OCI-LY1 (cell line): Measurements from ENCODE around the gene CPEB1.

Experiments used
- H2AFZ ChIP-seq: fragments of 200-600 bp; sonication (generic), shearing (Covaris generic); 2 replicates; pipeline ENCODE4 v1.6.0; 2014; ENCODE audit warnings: antibody characterized with exemption, mild to moderate bottlenecking, low read length
- H3F3A ChIP-seq: fragments of 200-600 bp; sonication (generic), shearing (Covaris generic); 2 replicates; pipeline ENCODE4 v1.6.0; 2014; ENCODE audit warnings: mild to moderate bottlenecking, antibody characterized with exemption, low read length, moderate library complexity; ENCODE audit not compliant: insufficient read depth
- H3K27ac ChIP-seq: fragments of 200-600 bp; sonication (generic); 2 replicates; pipeline ENCODE4 v1.5.1; 2014; ENCODE audit warnings: low read length, mixed run types, mild to moderate bottlenecking, low read depth; ENCODE audit not compliant: poor library complexity, severe bottlenecking
- H3K27me3 ChIP-seq: fragments of 200-600 bp; sonication (generic); 2 replicates; pipeline ENCODE4 v1.6.0; 2014; ENCODE audit warnings: antibody characterized with exemption, mild to moderate bottlenecking, low read length, moderate library complexity; ENCODE audit not compliant: insufficient read depth
- H3K36me3 ChIP-seq: fragments of 200-600 bp; sonication (generic); 2 replicates; pipeline ENCODE4 v1.6.1; 2014; ENCODE audit warnings: mild to moderate bottlenecking, antibody characterized with exemption, low read length, moderate library complexity, mixed read lengths; ENCODE audit not compliant: insufficient read depth
- H3K4me1 ChIP-seq: fragments of 200-600 bp; sonication (generic); 2 replicates; pipeline ENCODE4 v1.5.1; 2014; ENCODE audit warnings: mild to moderate bottlenecking, low read length, moderate library complexity; ENCODE audit not compliant: insufficient read depth, severe bottlenecking
- H3K4me2 ChIP-seq: fragments of 200-600 bp; sonication (generic), shearing (Covaris generic); 2 replicates; pipeline ENCODE4 v1.6.1; 2014; ENCODE audit warnings: low read length
- H3K4me3 ChIP-seq: fragments of 200-600 bp; sonication (generic); 2 replicates; pipeline ENCODE4 v1.5.1; 2014; ENCODE audit warnings: low read length, low read depth, mild to moderate bottlenecking, mixed read lengths; ENCODE audit not compliant: poor library complexity, severe bottlenecking
- H3K79me2 ChIP-seq: fragments of 200-600 bp; shearing (Covaris generic); 2 replicates; pipeline ENCODE4 v1.6.1; 2016; ENCODE audit warnings: mixed run types, low read length, mixed read lengths; ENCODE audit not compliant: insufficient read depth
- H3K9ac ChIP-seq: fragments of 200-600 bp; sonication (generic), shearing (Covaris generic); 2 replicates; pipeline ENCODE4 v1.6.1; 2014; ENCODE audit warnings: mild to moderate bottlenecking, low read length, mixed read lengths
- H3K9me2 ChIP-seq: fragments of 200-600 bp; sonication (generic), shearing (Covaris generic); 2 replicates; pipeline ENCODE4 v1.6.1; 2014; ENCODE audit warnings: low read depth, mild to moderate bottlenecking, low read length, mixed read lengths
- H3K9me3 ChIP-seq: fragments of 200-600 bp; shearing (Covaris generic); 2 replicates; pipeline ENCODE4 v1.6.1; 2014; ENCODE audit warnings: low read length, mixed read lengths
- H4K20me1 ChIP-seq: fragments of 200-600 bp; sonication (generic), shearing (Covaris generic); 2 replicates; pipeline ENCODE4 v1.6.0; 2016; ENCODE audit warnings: mild to moderate bottlenecking, low read length; ENCODE audit not compliant: insufficient read depth
- CTCF ChIP-seq: fragments of 200-600 bp; sonication (generic), shearing (Covaris generic); IDR thresholded peaks from 2 replicates; pipeline ENCODE4 v1.5.1; 2017; ENCODE audit warnings: mild to moderate bottlenecking, antibody characterized with exemption, low read length, moderate library complexity, mixed read lengths
- EZH2 ChIP-seq: fragments of 200-600 bp; sonication (generic), shearing (Covaris generic); IDR thresholded peaks from 2 replicates; pipeline ENCODE4 v1.8.0; 2017; ENCODE audit warnings: borderline replicate concordance, mixed run types, mild to moderate bottlenecking, antibody characterized with exemption, low read length, moderate library complexity, mixed read lengths

The CPEB1 gene

GRCh38 chr15:82688691-82689090 is 41.5 kb upstream of the CPEB1 start:
- Histone ChIP-seq H3K27me3 (no peaks in the 10 kb centered on the region; the same call in 1 of the 2 replicates), H3K4me2 (no peak overlapping the region), H3K9me3 (no peaks in the 10 kb centered on the region), H3F3A (no peaks in the 10 kb centered on the region), H3K36me3 (no peaks in the 10 kb centered on the region), H3K9me2 (no peaks in the 10 kb centered on the region), H4K20me1 (no peaks in the 10 kb centered on the region), H2AFZ (no peak overlapping the region), H3K79me2 (no peaks in the 10 kb centered on the region), H3K4me3 (no peak overlapping the region), H3K4me1 (no peaks in the 10 kb centered on the region), H3K9ac (no peak overlapping the region), H3K27ac (no peak overlapping the region)
- TF ChIP-seq EZH2 (no peak), CTCF (no peak)

GRCh38 chr15:82681371-82681770 is 34.2 kb upstream of the CPEB1 start:
- H3K4me2 ChIP-seq: peak overlapping the region; percentile 72
- H3K9ac ChIP-seq: no peak overlapping the region
- H3K27me3 ChIP-seq: no peaks in the 10 kb centered on the region
- no peaks in the 10 kb centered on the region for H3K9me3 ChIP-seq
- H3K36me3 ChIP-seq: no peaks in the 10 kb centered on the region
- H3K79me2 ChIP-seq: no peaks in the 10 kb centered on the region
- no peaks in the 10 kb centered on the region for H4K20me1 ChIP-seq
- H3K4me1 ChIP-seq: peaks cover 10% of the 10 kb centered on the region
- H3K27ac ChIP-seq: no peak overlapping the region
- no peak overlapping the region for H2AFZ ChIP-seq
- peak overlapping the region; percentile 66 for H3K4me3 ChIP-seq
- TF ChIP-seq EZH2 (no peak), CTCF (no peak)
- H3K9me2 ChIP-seq: no peaks in the 10 kb centered on the region
- H3F3A ChIP-seq: no peaks in the 10 kb centered on the region

- Histone ChIP-seq H3K27me3 (no peaks in the 10 kb centered on the region), H4K20me1 (no peaks in the 10 kb centered on the region), H3F3A (no peaks in the 10 kb centered on the region), H3K9ac (peak overlapping the region; percentile 59), H3K9me3 (no peaks in the 10 kb centered on the region), H2AFZ (no peak overlapping the region), H3K4me2 (peak overlapping the region; percentile 72), H3K9me2 (no peaks in the 10 kb centered on the region), H3K79me2 (no peaks in the 10 kb centered on the region), H3K27ac (no peak overlapping the region), H3K4me3 (peak overlapping the region; percentile 66), H3K36me3 (no peaks in the 10 kb centered on the region), H3K4me1 (peaks cover 10% of the 10 kb centered on the region)
- peak; percentile 47 for TF ChIP-seq CTCF
- TF ChIP-seq EZH2: no peak
These were observed 33.3 kb upstream of the CPEB1 start for GRCh38 chr15:82680200-82681102.
